CD4-positive, alpha-beta T cell treated with Interleukin-2 at 100 ng/mL for 4 hours (primary cell): Measurements from ENCODE around the gene HLA-DRA.

Experiments
- DNase-seq: peaks from one replicate; pipeline ENCODE4 v3.0.0-alpha.2; 2020; ENCODE audit warnings: low spot score

The HLA-DRA gene

GRCh38 chr6:32439602-32440214 is at the start of gene HLA-DRA:
Gene HLA-DRA (plus strand): TSS chr6:32439887. CDS start chr6:32439951, 64 bp downstream.
- DNase-seq = peak; percentile 89

- DNase-seq = no peak
These were observed 48.2 kb upstream of the HLA-DRA start for GRCh38 chr6:32391505-32391904.

- no peak for DNase-seq
These were observed 45.8 kb upstream of the HLA-DRA start for GRCh38 chr6:32393665-32394420.

GRCh38 chr6:32396028-32396427 is 43.7 kb upstream of the HLA-DRA start:
- no peak for DNase-seq

GRCh38 chr6:32397252-32397920 is 42.3 kb upstream of the HLA-DRA start:
- DNase-seq = no peak

GRCh38 chr6:32401284-32401963 is 38.3 kb upstream of the HLA-DRA start:
- no peak for DNase-seq

- no peak for DNase-seq
These were observed 36.9 kb upstream of the HLA-DRA start for GRCh38 chr6:32402812-32403211.

GRCh38 chr6:32405656-32406055 is 34.0 kb upstream of the HLA-DRA start:
- no peak for DNase-seq

- no peak for DNase-seq
These were observed 33.5 kb upstream of the HLA-DRA start for GRCh38 chr6:32406197-32406596.

- DNase-seq = no peak
These were observed 32.8 kb upstream of the HLA-DRA start, which contains the start of gene BTNL2 for GRCh38 chr6:32406857-32407256. Gene BTNL2 (minus strand): TSS chr6:32407181. CDS start chr6:32407123, 58 bp downstream.

GRCh38 chr6:32410906-32411305 is 28.8 kb upstream of the HLA-DRA start:
- DNase-seq = no peak

- DNase-seq = no peak
These were observed 27.9 kb upstream of the HLA-DRA start for GRCh38 chr6:32411566-32412327.

- DNase-seq = peak; percentile 83
These were observed 26.1 kb upstream of the HLA-DRA start for GRCh38 chr6:32413427-32414047.

- DNase-seq = peak; percentile 79
These were observed 24.1 kb upstream of the HLA-DRA start for GRCh38 chr6:32415521-32416019.

- no peak for DNase-seq
These were observed 23.7 kb upstream of the HLA-DRA start for GRCh38 chr6:32416036-32416435.

GRCh38 chr6:32424589-32425300 is 14.9 kb upstream of the HLA-DRA start:
- no peak for DNase-seq

- DNase-seq = no peak
These were observed 13.3 kb upstream of the HLA-DRA start for GRCh38 chr6:32426338-32426737.

GRCh38 chr6:32427218-32427617 is 12.5 kb upstream of the HLA-DRA start:
- no peak for DNase-seq

GRCh38 chr6:32427934-32428474 is 11.7 kb upstream of the HLA-DRA start:
- no peak for DNase-seq

GRCh38 chr6:32430179-32430578 is 9.5 kb upstream of the HLA-DRA start:
- DNase-seq = no peak
